Gastroesophageal sphincter (tissue), 4 donors: ENCODE results near the gene EIF4E2. TPM values are rescaled to one million over a fixed set of nuclear protein-coding genes. Genes with fewer than 3 reads are reported as not detected.

Experiments used
- ATAC-seq: fragments of 150-250 bp; one replicate; pipeline ENCODE4 v1.9.1; 2016; ENCODE audit warnings: mild to moderate bottlenecking, moderate library complexity
- H3K27ac ChIP-seq, 4 donors: fragments of 200-600 bp; sonication (generic) in 3 of 4; 1 replicate in 3 of 4; 2 replicates in 1 of 4; pipeline ENCODE4 v1.5.1; 2016 to 2019
- H3K27me3 ChIP-seq: fragments of 200-600 bp; sonication (generic); one replicate; pipeline ENCODE4 v1.5.1; 2019
- H3K36me3 ChIP-seq, 2 donors: fragments of 200-600 bp; sonication (generic); one replicate each; pipeline ENCODE4 v1.5.1; 2019; ENCODE audit warnings: control low read depth in 1 of 2
- H3K4me1 ChIP-seq, 3 donors: fragments of 200-600 bp; sonication (generic); 1 replicate in 2 of 3; 2 replicates in 1 of 3; pipeline ENCODE4 v1.5.1; 2016 to 2019; ENCODE audit warnings: control low read depth in 2 of 3
- H3K4me3 ChIP-seq, 2 donors: fragments of 200-600 bp; sonication (generic); one replicate each; pipeline ENCODE4 v1.5.1; 2019; ENCODE audit warnings: mild to moderate bottlenecking in 1 of 2, moderate library complexity in 1 of 2
- H3K9me3 ChIP-seq, 3 donors: fragments of 200-600 bp; sonication (generic); one replicate each; pipeline ENCODE4 v1.5.1; 2017 to 2019; ENCODE audit warnings: control low read depth in 2 of 3
- CTCF ChIP-seq, 4 experiments: fragments of 200-600 bp in 2 of 4; fragments of 450-650 bp in 2 of 4; sonication (generic) in 1 of 4; IDR thresholded peaks; one replicate each; pipeline ENCODE4 v1.5.1; 2017 to 2019; ENCODE audit warnings: antibody characterized with exemption in 4 of 4, mild to moderate bottlenecking in 2 of 4, moderate library complexity in 2 of 4
- EP300 ChIP-seq: sonication (generic); formaldehyde crosslinking; IDR thresholded peaks from one replicate; pipeline ENCODE4 v1.6.1; 2017; ENCODE audit warnings: antibody characterized with exemption, mild to moderate bottlenecking
- POLR2A ChIP-seq, 2 donors: fragments of 450-650 bp; IDR thresholded peaks; one replicate each; pipeline ENCODE4 v1.6.1; 2017; ENCODE audit warnings: antibody characterized with exemption in 2 of 2, mild to moderate bottlenecking in 2 of 2, moderate library complexity in 1 of 2
- POLR2AphosphoS5 ChIP-seq: sonication (generic); formaldehyde crosslinking; IDR thresholded peaks from one replicate; pipeline ENCODE4 v1.6.1; 2017; ENCODE audit warnings: antibody characterized with exemption
- WGBS, 2 donors: methylation state at CpG; one replicate each; pipeline ENCODE4 v1.1.5; 2018; ENCODE audit warnings: low coverage in 1 of 2; 5-methylcytosine and 5-hydroxymethylcytosine counted together
- total RNA-seq, 4 donors: library from RNA; depleted of rRNA; stranded (reverse); fragments of >200 nt; gene quantifications; one replicate each; pipeline ENCODE4 v1.1.0, GENCODE V29; 2016

Gene EIF4E2
- total RNA-seq, 4 donors from 2014 or later: 41.6 to 61.6 (median 51.1) TPM

- H3K9me3 ChIP-seq: no peaks in the 10 kb centered on the region
- H3K27me3 ChIP-seq: peaks cover 46% of the 10 kb centered on the region
- H3K27ac ChIP-seq: no peak overlapping the region
- H3K4me3 ChIP-seq: no peak overlapping the region
- ATAC-seq: no peak
- H3K36me3 ChIP-seq: no peaks in the 10 kb centered on the region
- WGBS, 2 donors: 93 to 100% methylated on average over 1 to 3 of the region's 3 CpGs
- TF ChIP-seq CTCF (IDR thresholded peaks at IDR 0.05) (no peak), EP300 (no peak), POLR2AphosphoS5 (no peak), POLR2A (IDR thresholded peaks at IDR 0.05) (no peak)
- H3K4me1 ChIP-seq: peaks cover 0 to under 1% (median 0%) of the 10 kb centered on the region in 3 donors
Measured at GRCh38 chr2:232516551-232516950, 33.9 kb upstream of the EIF4E2 start.

- Histone ChIP-seq H3K36me3 (no peaks in the 10 kb centered on the region), H3K27me3 (peaks cover 55% of the 10 kb centered on the region), H3K4me3 (no peak overlapping the region), H3K4me1 (peaks cover 0 to 24% (median 15%) of the 10 kb centered on the region in 3 donors), H3K9me3 (no peaks in the 10 kb centered on the region), H3K27ac (no peak overlapping the region)
- no peak for ATAC-seq
- WGBS, 2 donors: 53 to 74% methylated on average over 3 of the region's 6 CpGs
- TF ChIP-seq POLR2A (IDR thresholded peaks at IDR 0.05) (no peak), CTCF (IDR thresholded peaks at IDR 0.05) (no peak), POLR2AphosphoS5 (no peak), EP300 (no peak)
Measured at GRCh38 chr2:232518844-232519243, 31.6 kb upstream of the EIF4E2 start.

DNA sequence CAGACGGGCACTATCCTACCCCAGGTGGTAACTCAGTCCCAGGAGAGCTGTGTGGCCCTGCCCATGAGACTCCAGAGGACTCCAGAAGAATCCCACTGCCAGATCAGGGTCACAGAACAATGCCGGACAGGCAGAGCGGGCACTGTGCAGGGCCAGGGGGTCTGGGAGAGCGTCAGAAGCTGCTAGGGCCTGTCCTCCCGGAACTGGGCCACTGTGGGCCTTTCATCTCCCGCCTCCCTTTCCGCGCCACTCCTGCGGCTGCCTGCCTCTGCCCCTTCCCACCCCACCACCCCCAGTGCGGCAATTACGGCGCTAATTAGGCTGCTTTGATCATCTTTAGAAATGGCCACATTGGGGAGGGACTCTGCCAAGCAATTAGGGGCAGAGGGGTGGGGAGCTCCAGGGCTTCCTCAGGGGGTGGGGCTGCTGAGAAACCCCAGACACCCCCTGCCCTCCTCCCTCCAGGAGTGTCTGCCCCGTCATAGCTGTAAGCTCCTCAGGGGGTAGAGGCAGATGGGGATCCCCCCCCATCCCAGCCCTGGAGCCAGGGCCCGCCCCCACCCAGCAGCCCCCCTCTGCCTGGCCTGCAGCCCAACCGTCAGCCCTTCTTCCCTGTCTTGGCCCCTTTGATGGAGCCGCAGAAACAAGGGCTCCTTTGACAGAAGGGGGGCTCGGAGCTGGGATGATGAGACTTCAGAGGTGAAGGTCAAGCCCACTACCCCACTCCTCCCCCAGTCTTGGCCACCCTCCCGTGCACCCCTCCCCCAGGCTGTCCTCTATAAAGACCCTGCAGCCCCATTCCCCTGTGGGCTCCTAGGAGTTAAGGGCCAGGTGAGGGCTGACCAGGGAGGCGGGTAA is 30.7 kb upstream of the EIF4E2 start, which contains the start of gene PRSS56:
Gene PRSS56 (plus strand): TSS at position 808 of the 858 bp plus-strand sequence. CDS start 211 bp downstream, outside the sequence.
- peaks cover 0 to 32% (median 18%) of the 10 kb centered on the region in 3 donors for H3K4me1 ChIP-seq
- no peak within 1 kb of the TSS for H3K27ac ChIP-seq
- TF ChIP-seq CTCF (IDR thresholded peaks at IDR 0.05) (no peak), EP300 (no peak), POLR2AphosphoS5 (no peak), POLR2A (IDR thresholded peaks at IDR 0.05) (no peak)
- peaks cover 65% of the 10 kb centered on the region for H3K27me3 ChIP-seq
- H3K4me3 ChIP-seq: no peak within 1 kb of the TSS
- WGBS, 2 donors: 45% methylated on average over 2 of the region's 19 CpGs; no CpG with 5 or more reads in 1 of the 2 donors
- no peaks in the 10 kb centered on the region for H3K9me3 ChIP-seq
- H3K36me3 ChIP-seq: no peaks in the 10 kb centered on the region
- ATAC-seq: no peak

- no peak overlapping the region for H3K4me3 ChIP-seq
- WGBS, 2 donors: 70% methylated on average over 2 of the region's 15 CpGs; no CpG with 5 or more reads in 1 of the 2 donors
- TF ChIP-seq CTCF (IDR thresholded peaks at IDR 0.05): no peak
- no peak for TF ChIP-seq EP300
- TF ChIP-seq POLR2AphosphoS5: no peak
- TF ChIP-seq POLR2A (IDR thresholded peaks at IDR 0.05): no peak
- H3K27me3 ChIP-seq: peaks cover 72% of the 10 kb centered on the region
- H3K36me3 ChIP-seq: no peaks in the 10 kb centered on the region
- no peak for ATAC-seq
- no peaks in the 10 kb centered on the region for H3K9me3 ChIP-seq
- H3K27ac ChIP-seq: no peak overlapping the region
- peaks cover 0 to 38% (median 21%) of the 10 kb centered on the region in 3 donors for H3K4me1 ChIP-seq
Measured at GRCh38 chr2:232520489-232520888, 30.0 kb upstream of the EIF4E2 start.
